Mesenchymal stem cell (in vitro differentiated cells and primary cell): ENCODE data around the gene HMGB4.

Source experiments
- DNase-seq: peaks from one replicate; pipeline ENCODE4 v3.0.0-alpha.2; 2013
- H2AFZ ChIP-seq: one replicate; pipeline ENCODE4 v1.6.1; 2013; ENCODE audit warnings: low read depth, mild to moderate bottlenecking, control low read depth, inconsistent platforms, low read length, moderate library complexity
- H2AK5ac ChIP-seq: 2 replicates; pipeline ENCODE4 v1.6.1; 2013; ENCODE audit warnings: low read length, moderate library complexity, mild to moderate bottlenecking, inconsistent platforms; ENCODE audit not compliant: severe bottlenecking
- H2BK120ac ChIP-seq: one replicate; pipeline ENCODE4 v1.6.1; 2013; ENCODE audit warnings: low read depth, mild to moderate bottlenecking, inconsistent platforms, low read length, moderate library complexity
- H2BK12ac ChIP-seq, 2 experiments: one replicate each; pipeline ENCODE4 v1.6.1; 2013; ENCODE audit warnings: inconsistent platforms in 2 of 2, low read length in 2 of 2, mild to moderate bottlenecking in 2 of 2, moderate library complexity in 2 of 2, control low read depth in 1 of 2
- H2BK15ac ChIP-seq: one replicate; pipeline ENCODE4 v1.6.1; 2013; ENCODE audit warnings: mild to moderate bottlenecking, low read depth, inconsistent platforms; ENCODE audit not compliant: poor library complexity, severe bottlenecking
- H2BK5ac ChIP-seq: 2 replicates; pipeline ENCODE4 v1.6.1; 2013; ENCODE audit warnings: low read depth, mild to moderate bottlenecking, low read length, control low read depth, inconsistent platforms; ENCODE audit not compliant: poor library complexity, severe bottlenecking
- H3K14ac ChIP-seq, 2 experiments: one replicate each; pipeline ENCODE4 v1.6.1; 2013; ENCODE audit warnings: inconsistent platforms in 2 of 2, low read length in 2 of 2, control low read depth in 1 of 2, mild to moderate bottlenecking in 1 of 2, moderate library complexity in 1 of 2
- H3K18ac ChIP-seq, 2 experiments: one replicate each; pipeline ENCODE4 v1.6.1; 2013; ENCODE audit warnings: inconsistent platforms in 2 of 2, low read length in 2 of 2, control low read depth in 1 of 2, low read depth in 1 of 2, mild to moderate bottlenecking in 1 of 2
- H3K23ac ChIP-seq, 2 experiments: one replicate each; pipeline ENCODE4 v1.6.1; 2013; ENCODE audit warnings: inconsistent platforms in 2 of 2, low read length in 2 of 2, mild to moderate bottlenecking in 2 of 2, moderate library complexity in 2 of 2, control low read depth in 1 of 2
- H3K27ac ChIP-seq: 2 replicates; pipeline ENCODE4 v1.5.1; 2013; ENCODE audit warnings: mild to moderate bottlenecking, moderate library complexity, low read length, control low read depth, inconsistent platforms; ENCODE audit not compliant: poor library complexity, severe bottlenecking
- H3K27me3 ChIP-seq, 2 experiments: 2 replicates each; pipeline versions ENCODE4 v1.6.1 to v1.7.0; 2013; ENCODE audit warnings: low read length in 2 of 2, mild to moderate bottlenecking in 2 of 2, moderate library complexity in 2 of 2, control low read depth in 1 of 2, inconsistent platforms in 1 of 2; ENCODE audit not compliant: control insufficient read depth in 1 of 2, insufficient read depth in 1 of 2
- H3K36me3 ChIP-seq, 2 experiments: 2 replicates each; pipeline versions ENCODE4 v1.6.1 to v1.7.0; 2013; ENCODE audit warnings: low read length in 2 of 2, control low read depth in 1 of 2, inconsistent platforms in 1 of 2, low read depth in 1 of 2, mild to moderate bottlenecking in 1 of 2; ENCODE audit not compliant: insufficient read depth in 2 of 2, control insufficient read depth in 1 of 2
- H3K4ac ChIP-seq, 2 experiments: one replicate each; pipeline ENCODE4 v1.6.1; 2013; ENCODE audit warnings: inconsistent platforms in 2 of 2, low read length in 2 of 2, mild to moderate bottlenecking in 2 of 2, moderate library complexity in 2 of 2, control low read depth in 1 of 2, low read depth in 1 of 2
- H3K4me1 ChIP-seq: 2 replicates; pipeline ENCODE4 v1.6.1; 2013; ENCODE audit warnings: low read depth, low read length, control low read depth; ENCODE audit not compliant: control insufficient read depth, insufficient read depth
- H3K4me2 ChIP-seq: 2 replicates; pipeline ENCODE4 v1.6.1; 2013; ENCODE audit warnings: low read length, mild to moderate bottlenecking, inconsistent platforms; ENCODE audit not compliant: poor library complexity, severe bottlenecking
- H3K4me3 ChIP-seq, 2 experiments: 2 replicates each; pipeline versions ENCODE4 v1.5.1 to v1.7.0; 2013; ENCODE audit warnings: low read length in 2 of 2, mild to moderate bottlenecking in 2 of 2, control low read depth in 1 of 2, low read depth in 1 of 2; ENCODE audit not compliant: insufficient read depth in 1 of 2
- H3K79me1 ChIP-seq: replicated peaks from 2 replicates; pipeline ENCODE4 v1.6.1; 2013; ENCODE audit warnings: mild to moderate bottlenecking, control low read depth, low read length, inconsistent platforms; ENCODE audit not compliant: poor library complexity, severe bottlenecking
- H3K9ac ChIP-seq: 2 replicates; pipeline ENCODE4 v1.7.0; 2013; ENCODE audit warnings: mild to moderate bottlenecking, low read length, moderate library complexity
- H3K9me3 ChIP-seq: 2 replicates; pipeline ENCODE4 v1.7.0; 2013; ENCODE audit warnings: mild to moderate bottlenecking, low read length; ENCODE audit not compliant: control insufficient read depth
- H4K8ac ChIP-seq: one replicate; pipeline ENCODE4 v1.6.1; 2013; ENCODE audit warnings: inconsistent platforms, mild to moderate bottlenecking, low read length, moderate library complexity
- H4K91ac ChIP-seq: one replicate; pipeline ENCODE4 v1.6.1; 2013; ENCODE audit warnings: mild to moderate bottlenecking, low read length, inconsistent platforms
- WGBS: methylation state at CpG from one replicate; pipeline ENCODE4 v1.1.7; 2013; ENCODE audit warnings: mixed read lengths; 5-methylcytosine and 5-hydroxymethylcytosine counted together

Gene HMGB4

GRCh38 chr1:33895976-33896375 is 32.1 kb downstream of the HMGB4 start:
- Histone ChIP-seq H3K4ac (no peak overlapping the region), H4K91ac (no peak overlapping the region), H2BK12ac (no peak overlapping the region), H3K14ac (no peak overlapping the region), H3K23ac (no peak overlapping the region), H3K4me3 (no peak overlapping the region), H3K9ac (no peak overlapping the region), H3K79me1 (no peaks in the 10 kb centered on the region), H3K27me3 (no peaks in the 10 kb centered on the region), H3K4me1 (no peaks in the 10 kb centered on the region), H2BK5ac (no peak overlapping the region), H3K36me3 (no peaks in the 10 kb centered on the region), H3K4me2 (no peak overlapping the region), H2AK5ac (no peak overlapping the region), H3K9me3 (no peaks in the 10 kb centered on the region), H2BK15ac (no peak overlapping the region), H3K27ac (no peak overlapping the region), H2BK120ac (no peak overlapping the region), H3K18ac (no peak overlapping the region), H2AFZ (no peak overlapping the region), H4K8ac (no peak overlapping the region)
- WGBS: 71% methylated on average over 2 of the region's 2 CpGs
- no peak for DNase-seq

- no peak overlapping the region for H3K9ac ChIP-seq
- no peaks in the 10 kb centered on the region for H3K36me3 ChIP-seq
- H3K27ac ChIP-seq: no peak overlapping the region
- no peak overlapping the region for H3K4me2 ChIP-seq
- H3K23ac ChIP-seq: no peak overlapping the region
- no peak overlapping the region for H3K14ac ChIP-seq
- H3K27me3 ChIP-seq: no peaks in the 10 kb centered on the region
- H2BK5ac ChIP-seq: no peak overlapping the region
- H2BK15ac ChIP-seq: no peak overlapping the region
- no peak overlapping the region for H4K91ac ChIP-seq
- no peak for DNase-seq
- 86% methylated on average over 5 of the region's 5 CpGs for WGBS
- no peak overlapping the region for H3K4ac ChIP-seq
- H2BK120ac ChIP-seq: no peak overlapping the region
- H3K18ac ChIP-seq: no peak overlapping the region
- H2AK5ac ChIP-seq: no peak overlapping the region
- no peak overlapping the region for H4K8ac ChIP-seq
- H2BK12ac ChIP-seq: no peak overlapping the region
- H3K4me1 ChIP-seq: no peaks in the 10 kb centered on the region
- no peaks in the 10 kb centered on the region for H3K79me1 ChIP-seq
- no peak overlapping the region for H3K4me3 ChIP-seq
- H2AFZ ChIP-seq: no peak overlapping the region
- H3K9me3 ChIP-seq: no peaks in the 10 kb centered on the region
Observed at GRCh38 chr1:33897092-33897725, 33.3 kb downstream of the HMGB4 start.

- Histone ChIP-seq H3K36me3 (no peaks in the 10 kb centered on the region), H3K4ac (no peak overlapping the region), H2AFZ (no peak overlapping the region), H3K23ac (no peak overlapping the region), H2BK15ac (no peak overlapping the region), H2AK5ac (no peak overlapping the region), H3K18ac (no peak overlapping the region), H3K4me3 (no peak overlapping the region), H3K27ac (no peak overlapping the region), H3K27me3 (no peaks in the 10 kb centered on the region), H3K4me1 (no peaks in the 10 kb centered on the region), H4K91ac (no peak overlapping the region), H3K4me2 (no peak overlapping the region), H2BK12ac (no peak overlapping the region), H3K14ac (no peak overlapping the region), H3K9ac (no peak overlapping the region), H3K9me3 (no peaks in the 10 kb centered on the region), H4K8ac (no peak overlapping the region), H2BK5ac (no peak overlapping the region), H2BK120ac (no peak overlapping the region), H3K79me1 (no peaks in the 10 kb centered on the region)
- DNase-seq: no peak
- 84% methylated on average over 3 of the region's 3 CpGs for WGBS
Observed at GRCh38 chr1:33898406-33898805, 34.5 kb downstream of the HMGB4 start.

GRCh38 chr1:33898881-33899280 is 35.0 kb downstream of the HMGB4 start:
- Histone ChIP-seq H3K4me3 (no peak overlapping the region), H3K23ac (no peak overlapping the region), H3K4me1 (no peaks in the 10 kb centered on the region), H3K4me2 (no peak overlapping the region), H2BK120ac (no peak overlapping the region), H3K18ac (no peak overlapping the region), H3K9ac (no peak overlapping the region), H3K14ac (no peak overlapping the region), H3K4ac (no peak overlapping the region), H3K27ac (no peak overlapping the region), H2AK5ac (no peak overlapping the region), H4K8ac (no peak overlapping the region), H3K27me3 (no peaks in the 10 kb centered on the region), H2BK12ac (no peak overlapping the region), H3K9me3 (no peaks in the 10 kb centered on the region), H2BK5ac (no peak overlapping the region), H2BK15ac (no peak overlapping the region), H3K36me3 (no peaks in the 10 kb centered on the region), H3K79me1 (no peaks in the 10 kb centered on the region), H2AFZ (no peak overlapping the region), H4K91ac (no peak overlapping the region)
- 53% methylated on average over 9 of the region's 9 CpGs for WGBS
- no peak for DNase-seq
